Large intestine (tissue), 12 donors: ENCODE data around the gene PRB3. TPM values are rescaled to one million over a fixed set of nuclear protein-coding genes. Genes with fewer than 3 reads are reported as not detected.

ENCODE experiments used
- DNase-seq, 2 donors: peaks; one replicate each; pipeline versions ENCODE4 v3.0.0 to v3.0.0-alpha.2; 2013
- H3K27ac ChIP-seq: one replicate; pipeline ENCODE4 v1.5.1; 2013; ENCODE audit warnings: low read length
- H3K27me3 ChIP-seq: 2 replicates; pipeline ENCODE4 v1.6.1; 2013; ENCODE audit warnings: low read length; ENCODE audit not compliant: control insufficient read depth, insufficient read depth
- H3K36me3 ChIP-seq: 2 replicates; pipeline ENCODE4 v1.6.1; 2013; ENCODE audit warnings: low read length; ENCODE audit not compliant: control insufficient read depth, insufficient read depth
- H3K4me1 ChIP-seq: one replicate; pipeline ENCODE4 v1.6.1; 2013; ENCODE audit warnings: low read length; ENCODE audit not compliant: control insufficient read depth, insufficient read depth
- H3K4me3 ChIP-seq: one replicate; pipeline ENCODE4 v1.5.1; 2013; ENCODE audit warnings: low read length
- H3K9me3 ChIP-seq: one replicate; pipeline ENCODE4 v1.6.1; 2013; ENCODE audit warnings: mild to moderate bottlenecking, low read depth, low read length, moderate library complexity; ENCODE audit not compliant: control insufficient read depth
- WGBS: methylation state at CpG from one replicate; pipeline ENCODE4 v1.1.5; 2013; ENCODE audit warnings: low lambda C conversion rate; ENCODE audit not compliant: insufficient coverage; 5-methylcytosine and 5-hydroxymethylcytosine counted together
- long read RNA-seq, 11 donors: transcript quantifications; one replicate each; lab custom pipeline, GENCODE V29; 2026
- polyA plus RNA-seq: library from polyadenylated mRNA; unstranded; fragments of 120-200 nt; gene quantifications from one replicate; pipeline ENCODE4 v1.2.1, GENCODE V29; 2013

PRB3 gene
- polyA plus RNA-seq, result not detected
- long read RNA-seq, donor 1, result 0 reads
- long read RNA-seq, donor 2, result 0 reads
- long read RNA-seq, donor 3, result 0 reads
- long read RNA-seq, donor 4, result 0 reads
- long read RNA-seq, donor 5, result 0 reads
- long read RNA-seq, donor 6, result 0 reads
- long read RNA-seq, donor 7, result 0 reads
- long read RNA-seq, donor 8, result 0 reads
- long read RNA-seq, donor 9, result 0 reads
- long read RNA-seq, donor 10, result 0 reads
- long read RNA-seq, donor 11, result 0 reads

DNA sequence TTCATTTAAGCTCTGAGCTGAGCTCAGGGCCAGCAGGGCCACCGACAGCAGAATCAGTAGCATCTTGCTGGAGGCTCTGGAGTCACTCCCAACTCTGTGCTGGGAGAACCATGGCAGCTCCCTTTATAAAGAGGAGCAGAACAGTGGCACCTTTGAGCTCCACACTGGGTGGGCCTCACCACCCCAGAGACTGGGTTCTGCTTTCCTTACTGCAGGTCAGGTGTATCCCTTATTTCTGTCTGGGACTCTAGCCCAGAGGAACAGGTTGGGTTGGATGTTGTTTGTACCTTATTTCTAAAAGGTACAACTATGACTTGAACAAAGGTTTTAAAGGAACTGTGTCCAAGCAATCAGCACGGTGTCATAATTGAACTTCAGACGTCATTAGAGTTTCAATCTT is at the start of gene PRB3:
Gene PRB3, minus strand, starts transcription at position 101 of the 400 bp plus-strand sequence. Its CDS starts 38 bp downstream, at position 63.
- no peak for DNase-seq
- no peaks in the 10 kb centered on the region for H3K36me3 ChIP-seq
- H3K9me3 ChIP-seq, result no peaks in the 10 kb centered on the region
- no CpG with 5 or more reads among the region's 3 CpGs for WGBS
- H3K27ac ChIP-seq, result no peak within 1 kb of the TSS
- no peak within 1 kb of the TSS for H3K4me3 ChIP-seq
- H3K4me1 ChIP-seq, result no peaks in the 10 kb centered on the region
- no peaks in the 10 kb centered on the region for H3K27me3 ChIP-seq

DNA sequence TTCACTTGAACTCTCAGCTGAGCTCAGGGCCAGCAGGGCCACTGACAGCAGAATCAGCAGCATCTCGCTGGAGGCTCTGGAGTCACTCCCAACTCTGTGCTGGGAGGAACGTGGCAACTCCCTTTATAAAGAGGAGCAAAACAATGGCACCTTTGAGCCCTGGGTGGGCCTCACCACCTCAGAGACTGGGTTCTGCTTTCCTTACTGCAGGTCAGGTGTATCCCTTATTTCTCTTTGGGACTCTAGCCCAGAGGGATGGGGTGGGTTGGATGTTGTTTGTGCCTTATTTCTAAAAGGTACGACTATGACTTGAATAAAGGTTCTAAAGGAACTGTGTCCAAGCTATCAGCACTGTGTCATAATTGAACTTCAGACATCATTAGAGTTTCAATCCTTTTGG is 40.8 kb upstream of the PRB3 start, which contains the start of gene PRB4:
Gene PRB4, minus strand, starts transcription at position 101 of the 400 bp plus-strand sequence. Its CDS starts 38 bp downstream, at position 63.
- Histone ChIP-seq H3K9me3 (no peaks in the 10 kb centered on the region), H3K4me3 (no peak within 1 kb of the TSS), H3K36me3 (no peaks in the 10 kb centered on the region), H3K27ac (no peak within 1 kb of the TSS), H3K27me3 (no peaks in the 10 kb centered on the region), H3K4me1 (no peaks in the 10 kb centered on the region)
- no peak for DNase-seq
- WGBS, result 83% methylated on average over 1 of the region's 3 CpGs

DNA sequence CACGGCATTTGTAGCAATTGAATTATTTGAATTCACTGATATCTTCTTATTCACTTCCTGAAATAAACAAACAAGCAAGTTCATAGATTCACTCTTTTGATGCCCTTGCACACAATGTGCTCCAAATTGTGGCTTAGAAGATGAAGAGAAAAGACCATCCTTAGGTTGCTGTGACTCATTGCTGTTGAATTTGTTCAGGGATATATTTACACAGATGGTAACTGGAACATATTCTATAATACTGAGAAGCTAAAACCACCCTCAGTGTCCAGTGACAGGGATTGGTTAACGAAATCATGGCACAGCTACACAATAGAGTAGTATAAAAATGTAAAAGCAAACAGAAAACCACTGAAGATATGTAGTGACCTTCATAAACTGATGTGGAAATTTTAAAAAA is 37.6 kb upstream of the PRB3 start:
- Histone ChIP-seq H3K27me3 (no peaks in the 10 kb centered on the region), H3K4me3 (no peak overlapping the region), H3K27ac (no peak overlapping the region), H3K4me1 (no peaks in the 10 kb centered on the region), H3K9me3 (no peaks in the 10 kb centered on the region), H3K36me3 (no peaks in the 10 kb centered on the region)
- WGBS, result no CpG with 5 or more reads among the region's 2 CpGs
- no peak for DNase-seq

DNA sequence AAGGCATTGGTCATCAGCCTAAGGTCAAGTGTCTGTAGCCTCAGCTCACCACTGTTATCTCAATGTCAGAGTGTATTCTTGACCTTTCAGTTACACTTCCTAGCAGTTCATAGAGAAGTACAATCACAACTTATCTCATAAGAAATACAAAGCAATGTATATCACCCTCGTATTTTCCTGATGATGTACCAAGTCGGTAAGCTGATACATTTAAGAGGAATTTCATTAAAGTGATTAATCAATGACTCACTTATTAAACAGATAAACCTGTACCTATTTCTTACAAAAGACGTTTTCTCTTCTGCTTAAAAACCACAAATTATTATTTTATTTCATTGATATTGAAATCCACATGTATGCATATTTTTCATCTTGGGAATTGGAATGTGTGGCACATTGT is 3.9 kb upstream of the PRB3 start:
- Histone ChIP-seq H3K4me3 (no peak overlapping the region), H3K9me3 (no peaks in the 10 kb centered on the region), H3K4me1 (no peaks in the 10 kb centered on the region), H3K27ac (no peak overlapping the region), H3K27me3 (no peaks in the 10 kb centered on the region), H3K36me3 (no peaks in the 10 kb centered on the region)
- no peak for DNase-seq
- 69% methylated on average over 3 of the region's 3 CpGs for WGBS

DNA sequence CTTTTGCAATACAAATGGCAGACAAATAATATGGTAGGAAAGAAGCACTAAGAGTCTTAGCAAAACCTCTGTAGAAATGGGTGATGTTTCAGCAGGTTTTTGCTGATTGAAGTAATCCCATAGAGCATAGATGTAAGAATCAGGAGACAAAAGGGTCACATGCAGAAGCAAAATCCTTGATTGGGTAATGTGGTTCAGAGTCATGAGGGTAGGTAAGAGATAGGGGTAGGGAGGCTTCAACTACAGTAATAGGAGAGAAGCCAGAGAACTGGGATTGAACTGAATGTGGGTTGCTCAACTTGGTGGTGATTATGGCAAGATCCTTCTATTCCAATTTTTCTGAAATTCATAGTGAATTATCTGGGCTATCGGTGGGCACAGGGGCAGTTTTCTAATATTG is 5.0 kb downstream of the PRB3 start:
- no CpG with 5 or more reads among the region's 1 CpG for WGBS
- Histone ChIP-seq H3K36me3 (no peaks in the 10 kb centered on the region), H3K27ac (no peak overlapping the region), H3K9me3 (no peaks in the 10 kb centered on the region), H3K27me3 (no peaks in the 10 kb centered on the region), H3K4me3 (no peak overlapping the region), H3K4me1 (no peaks in the 10 kb centered on the region)
- no peak for DNase-seq

DNA sequence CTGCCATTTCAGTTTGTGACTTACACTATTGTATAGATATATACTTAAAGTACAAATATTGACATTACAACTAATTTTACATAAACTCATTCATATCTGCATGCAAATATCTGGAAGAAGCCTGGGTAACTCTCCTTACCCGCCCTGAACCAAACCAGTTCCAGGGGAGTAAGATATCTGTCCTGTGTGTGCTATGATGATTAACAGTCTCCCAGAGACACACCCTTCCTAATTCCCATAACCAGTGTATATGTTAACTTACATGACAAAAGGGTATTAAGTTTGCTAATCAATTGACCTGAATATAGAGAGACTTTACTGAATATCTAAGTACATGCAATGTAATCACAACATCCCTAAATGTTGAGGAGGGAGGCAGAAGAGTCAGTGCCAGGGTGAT is 23.0 kb downstream of the PRB3 start:
- no peaks in the 10 kb centered on the region for H3K4me1 ChIP-seq
- no peaks in the 10 kb centered on the region for H3K9me3 ChIP-seq
- DNase-seq, result no peak
- no peak overlapping the region for H3K4me3 ChIP-seq
- WGBS, result no CpG with 5 or more reads among the region's 1 CpG
- H3K36me3 ChIP-seq, result no peaks in the 10 kb centered on the region
- H3K27me3 ChIP-seq, result no peaks in the 10 kb centered on the region
- no peak overlapping the region for H3K27ac ChIP-seq

DNA sequence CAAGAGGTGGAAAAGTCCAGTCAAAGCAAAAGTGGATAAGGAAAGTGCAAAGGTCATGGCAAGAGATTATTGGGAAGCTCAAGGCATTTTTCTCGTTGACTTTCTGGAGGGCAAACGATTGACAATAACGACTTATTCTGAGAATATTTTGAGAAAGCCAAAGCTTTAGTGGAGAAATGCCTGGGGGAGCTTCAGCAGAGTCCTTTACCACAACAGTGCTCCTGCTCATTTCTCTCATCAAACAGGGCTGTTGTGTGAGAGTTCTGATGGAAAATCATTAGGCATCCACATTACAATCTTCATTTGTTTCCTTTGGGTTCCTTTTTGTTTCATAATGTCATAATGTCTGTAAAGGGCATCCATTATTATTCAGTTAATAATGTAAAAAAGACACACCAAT is 26.9 kb downstream of the PRB3 start:
- WGBS, result no CpG with 5 or more reads among the region's 3 CpGs
- DNase-seq, result no peak
- no peaks in the 10 kb centered on the region for H3K4me1 ChIP-seq

DNA sequence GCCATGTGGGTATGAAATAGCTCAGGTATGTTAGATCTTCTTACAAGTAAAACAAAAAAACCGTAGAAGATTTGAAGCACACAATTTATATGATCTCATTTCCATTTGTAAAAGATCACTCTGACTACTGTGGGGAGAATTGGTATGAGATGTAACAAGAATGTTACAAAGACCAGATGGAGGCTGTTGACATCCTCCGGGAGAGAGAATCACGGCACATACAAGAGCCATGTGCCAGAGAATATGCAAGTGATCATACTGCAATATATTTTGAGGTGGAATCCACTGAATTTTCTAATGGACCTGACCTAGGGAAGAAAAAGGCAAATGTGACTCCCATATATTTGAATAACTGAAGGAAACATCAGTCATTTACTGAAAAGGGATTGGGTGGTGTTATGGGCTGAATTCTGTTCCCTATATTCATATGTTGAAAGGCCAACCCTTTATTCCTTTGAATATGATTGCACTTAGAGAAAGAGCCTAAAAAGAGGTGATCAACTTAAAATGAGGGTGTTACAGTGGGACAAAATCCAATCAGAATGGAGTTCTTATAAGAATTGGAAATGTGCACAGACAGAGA is 29.1 kb downstream of the PRB3 start:
- no peak for DNase-seq
- Histone ChIP-seq H3K4me3 (no peak overlapping the region), H3K4me1 (no peaks in the 10 kb centered on the region), H3K27me3 (no peaks in the 10 kb centered on the region), H3K36me3 (no peaks in the 10 kb centered on the region), H3K9me3 (no peaks in the 10 kb centered on the region), H3K27ac (no peak overlapping the region)
- WGBS, result 100% methylated on average over 1 of the region's 3 CpGs

More for the DNA sequence above, 26.9 kb downstream of the PRB3 start:
- Histone ChIP-seq H3K4me3 (no peak overlapping the region), H3K27ac (no peak overlapping the region), H3K36me3 (no peaks in the 10 kb centered on the region), H3K9me3 (no peaks in the 10 kb centered on the region), H3K27me3 (no peaks in the 10 kb centered on the region)

DNA sequence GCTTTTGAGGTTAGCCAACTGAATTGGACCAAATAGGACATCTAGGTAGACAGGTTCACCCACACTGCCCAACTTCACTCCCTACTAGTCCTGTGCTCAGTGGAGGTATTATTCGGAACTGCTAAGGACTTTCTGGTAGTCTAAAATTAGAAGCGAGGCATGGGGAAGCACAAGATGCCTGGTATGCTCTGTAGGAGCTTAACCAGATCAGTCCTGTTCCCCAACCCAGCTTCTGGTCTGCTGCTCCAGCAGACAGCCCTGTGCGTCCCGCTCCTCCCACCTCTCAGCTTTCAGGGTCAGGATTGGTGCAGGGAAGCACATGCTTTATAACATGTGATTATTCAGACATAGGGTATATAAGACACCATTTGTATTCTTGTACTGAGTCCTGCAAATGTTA is 31.2 kb downstream of the PRB3 start:
- H3K36me3 ChIP-seq, result no peaks in the 10 kb centered on the region
- H3K9me3 ChIP-seq, result no peaks in the 10 kb centered on the region
- no peak overlapping the region for H3K4me3 ChIP-seq
- no peak overlapping the region for H3K27ac ChIP-seq
- no peak for DNase-seq
- H3K27me3 ChIP-seq, result no peaks in the 10 kb centered on the region
- WGBS, result no CpG with 5 or more reads among the region's 4 CpGs
- no peaks in the 10 kb centered on the region for H3K4me1 ChIP-seq

DNA sequence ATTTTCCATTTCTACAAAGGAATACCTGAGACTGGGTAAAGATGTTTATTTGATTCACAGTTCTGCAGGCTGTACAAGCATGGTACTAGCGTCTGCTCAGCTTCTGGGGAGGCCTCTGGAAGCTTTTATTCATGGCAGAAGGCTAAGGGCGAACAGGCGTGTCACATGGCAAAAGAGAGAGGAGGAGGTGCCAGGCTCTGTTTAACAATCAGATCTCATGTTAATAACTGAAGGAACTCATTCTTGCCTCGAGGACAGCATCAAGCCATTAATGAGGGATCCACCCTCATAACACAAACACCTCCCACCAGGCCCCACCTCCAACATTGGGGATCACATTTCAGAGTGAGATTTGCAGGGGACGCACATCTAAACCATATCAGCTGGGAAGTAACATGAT is 36.0 kb downstream of the PRB3 start:
- Histone ChIP-seq H3K4me1 (no peaks in the 10 kb centered on the region), H3K4me3 (no peak overlapping the region), H3K27me3 (no peaks in the 10 kb centered on the region), H3K27ac (no peak overlapping the region), H3K36me3 (no peaks in the 10 kb centered on the region), H3K9me3 (no peaks in the 10 kb centered on the region)
- no peak for DNase-seq
- 58% methylated on average over 3 of the region's 5 CpGs for WGBS
